SK-N-MC (cell line): ENCODE data around the gene ZNF701.
"Not testable (repeated sequence)": the region's sequence is repeated elsewhere in the genome, so short reads cannot be mapped to it uniquely, and the experiment has no call there.

Source experiments
- EZH2 ChIP-seq: fragments of 200-600 bp; sonication (generic); IDR thresholded peaks from one replicate; pipeline ENCODE4 v1.6.1; 2017; ENCODE audit warnings: antibody characterized with exemption
- FOXP2 ChIP-seq: optimal IDR thresholded peaks from 2 replicates; pipeline ENCODE3; 2011; ENCODE audit warnings: mild to moderate bottlenecking, moderate library complexity; ENCODE audit not compliant: insufficient read depth; ENCODE audit errors: extremely low read length, control extremely low read depth
- POLR2AphosphoS5 ChIP-seq: IDR thresholded peaks from 2 replicates; pipeline ENCODE4 v1.6.1; 2012; ENCODE audit warnings: mild to moderate bottlenecking, low read depth, low read length, borderline replicate concordance

GRCh38 chr19:52627441-52627840 lies 57.4 kb downstream of the ZNF701 start:
- TF ChIP-seq EZH2, POLR2AphosphoS5, FOXP2: not testable (repeated sequence)
